ENCODE results near the gene HECA.

- TF ChIP-seq POLR2A (IDR thresholded peaks at IDR 0.05; ENCODE audit: low read depth, low read length) (no peak), EZH2 (IDR thresholded peaks at IDR 0.05; ENCODE audit: borderline replicate concordance, control insufficient read depth, low read depth, low read length) (no peak), HDAC6 (IDR thresholded peaks at IDR 0.05; ENCODE audit: unreplicated experiment) (no peak), POLR2AphosphoS5 (IDR thresholded peaks at IDR 0.05; ENCODE audit: low read length) (no peak), JUNB (IDR thresholded peaks at IDR 0.05) (no peak), MYC (IDR thresholded peaks at IDR 0.05; ENCODE audit: insufficient read depth, insufficient read length, insufficient replicate concordance, low read length, severe bottlenecking) (no peak), NFIC (IDR thresholded peaks at IDR 0.05; ENCODE audit: low read depth, low read length) (no peak), RCOR1 (conservative IDR thresholded peaks at IDR 0.05; ENCODE audit: low read depth, low read length) (no peak)
Observed at GRCh38 chr6:139137706-139138105, 2.8 kb downstream of the HECA start.
